Measurements from ENCODE around the gene C16orf92. TPM values are rescaled to one million over a fixed set of nuclear protein-coding genes. Genes with fewer than 3 reads are reported as not detected.
A peak's percentile ranks its signal among the peaks of the same experiment; 100 is the strongest.

The C16orf92 gene
- total and polyA plus RNA-seq, 2 of the 13 experiments (the other 11 are each of a cell fraction or from before 2014, with no cell fraction given): not detected

DNA sequence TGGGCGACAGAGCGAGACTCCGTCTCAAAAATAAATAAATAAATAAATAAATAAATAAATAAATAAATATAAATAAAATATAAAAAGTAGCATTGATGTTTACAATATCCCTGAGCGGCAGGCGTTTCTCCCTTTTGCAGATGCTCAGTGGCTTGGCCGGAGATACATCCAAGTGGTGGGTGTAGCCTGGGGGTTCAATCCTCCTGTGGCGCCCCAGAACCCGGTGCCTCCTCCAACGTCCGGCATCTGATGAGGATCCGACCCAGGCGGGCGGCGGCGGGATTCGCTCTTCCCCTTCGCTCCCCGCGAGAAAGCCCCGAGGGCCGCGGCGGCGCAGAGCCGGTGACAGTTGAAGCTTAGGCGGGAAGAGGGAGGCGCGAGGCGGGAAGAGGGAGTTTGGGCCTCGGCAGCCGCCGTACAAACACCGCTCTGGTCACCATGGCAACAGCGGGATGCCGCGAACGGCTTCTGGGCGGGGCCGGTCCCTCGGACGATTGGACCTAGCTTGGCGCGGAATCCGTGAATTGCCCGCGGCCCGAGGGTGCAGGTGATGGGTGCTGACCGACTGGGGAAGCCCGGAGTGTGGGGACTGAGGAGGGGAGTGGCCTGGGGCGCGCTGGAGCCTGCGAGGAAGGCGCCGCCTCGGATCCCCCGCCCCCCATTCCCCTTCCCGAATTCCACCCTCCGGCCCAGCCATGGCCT, 29.8 kb downstream of the C16orf92 start (continued):
- TF ChIP-seq, protein P1, sequence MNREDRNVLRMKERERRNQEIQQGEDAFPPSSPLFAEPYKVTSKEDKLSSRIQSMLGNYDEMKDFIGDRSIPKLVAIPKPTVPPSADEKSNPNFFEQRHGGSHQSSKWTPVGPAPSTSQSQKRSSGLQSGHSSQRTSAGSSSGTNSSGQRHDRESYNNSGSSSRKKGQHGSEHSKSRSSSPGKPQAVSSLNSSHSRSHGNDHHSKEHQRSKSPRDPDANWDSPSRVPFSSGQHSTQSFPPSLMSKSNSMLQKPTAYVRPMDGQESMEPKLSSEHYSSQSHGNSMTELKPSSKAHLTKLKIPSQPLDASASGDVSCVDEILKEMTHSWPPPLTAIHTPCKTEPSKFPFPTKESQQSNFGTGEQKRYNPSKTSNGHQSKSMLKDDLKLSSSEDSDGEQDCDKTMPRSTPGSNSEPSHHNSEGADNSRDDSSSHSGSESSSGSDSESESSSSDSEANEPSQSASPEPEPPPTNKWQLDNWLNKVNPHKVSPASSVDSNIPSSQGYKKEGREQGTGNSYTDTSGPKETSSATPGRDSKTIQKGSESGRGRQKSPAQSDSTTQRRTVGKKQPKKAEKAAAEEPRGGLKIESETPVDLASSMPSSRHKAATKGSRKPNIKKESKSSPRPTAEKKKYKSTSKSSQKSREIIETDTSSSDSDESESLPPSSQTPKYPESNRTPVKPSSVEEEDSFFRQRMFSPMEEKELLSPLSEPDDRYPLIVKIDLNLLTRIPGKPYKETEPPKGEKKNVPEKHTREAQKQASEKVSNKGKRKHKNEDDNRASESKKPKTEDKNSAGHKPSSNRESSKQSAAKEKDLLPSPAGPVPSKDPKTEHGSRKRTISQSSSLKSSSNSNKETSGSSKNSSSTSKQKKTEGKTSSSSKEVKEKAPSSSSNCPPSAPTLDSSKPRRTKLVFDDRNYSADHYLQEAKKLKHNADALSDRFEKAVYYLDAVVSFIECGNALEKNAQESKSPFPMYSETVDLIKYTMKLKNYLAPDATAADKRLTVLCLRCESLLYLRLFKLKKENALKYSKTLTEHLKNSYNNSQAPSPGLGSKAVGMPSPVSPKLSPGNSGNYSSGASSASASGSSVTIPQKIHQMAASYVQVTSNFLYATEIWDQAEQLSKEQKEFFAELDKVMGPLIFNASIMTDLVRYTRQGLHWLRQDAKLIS (CRISPR knock-in tag; IDR thresholded peaks at IDR 0.05): no peak
- TF ChIP-seq KLF16 (CRISPR knock-in tag; IDR thresholded peaks at IDR 0.05) (peak; percentile 95 to 97), RAD21 (CRISPR knock-in tag; IDR thresholded peaks at IDR 0.05) (peak; percentile 61; the same call in 1 of the 2 replicates), ZNF552 (CRISPR knock-in tag; IDR thresholded peaks at IDR 0.05; ENCODE audit: borderline replicate concordance) (peak; percentile 92; the same call in 1 of the 2 replicates), ZNF343 (CRISPR knock-in tag; IDR thresholded peaks at IDR 0.05) (peak; percentile 98), CREB1 (IDR thresholded peaks at IDR 0.05) (no peak), CREB1 (CRISPR knock-in tag; IDR thresholded peaks at IDR 0.05) (no peak), MED13 (CRISPR knock-in tag; IDR thresholded peaks at IDR 0.05) (peak; percentile 89; the same call in 1 of the 2 replicates), HNRNPK (IDR thresholded peaks at IDR 0.05; ENCODE audit: low read depth, low read length, poor library complexity, severe bottlenecking) (peak; percentile 97), ZNF207 (IDR thresholded peaks at IDR 0.05; ENCODE audit: borderline replicate concordance) (no peak), GATA4 (IDR thresholded peaks at IDR 0.05; ENCODE audit: borderline replicate concordance, low read depth) (no peak), MED1 (CRISPR knock-in tag; IDR thresholded peaks at IDR 0.05) (peak; percentile 76), PBX3 (CRISPR knock-in tag; IDR thresholded peaks at IDR 0.05; ENCODE audit: borderline replicate concordance) (no peak), TRIM24 (CRISPR knock-in tag; IDR thresholded peaks at IDR 0.05) (peak; percentile 94), ZNF891 (CRISPR knock-in tag; IDR thresholded peaks at IDR 0.05) (peak; percentile 98), ZFP36 (IDR thresholded peaks at IDR 0.05; ENCODE audit: borderline replicate concordance, low read depth, low read length, partially characterized antibody) (no peak), ZNF180 (CRISPR knock-in tag; IDR thresholded peaks at IDR 0.05; ENCODE audit: borderline replicate concordance, low read depth) (peak; percentile 74; the same call in 1 of the 2 replicates), CREM (IDR thresholded peaks at IDR 0.05) (no peak), CREM (CRISPR knock-in tag; IDR thresholded peaks at IDR 0.05) (no peak), NR2C2 (CRISPR knock-in tag; IDR thresholded peaks at IDR 0.05; ENCODE audit: borderline replicate concordance) (peak; percentile 52; the same call in 1 of the 2 replicates)
- TF ChIP-seq, protein P2, sequence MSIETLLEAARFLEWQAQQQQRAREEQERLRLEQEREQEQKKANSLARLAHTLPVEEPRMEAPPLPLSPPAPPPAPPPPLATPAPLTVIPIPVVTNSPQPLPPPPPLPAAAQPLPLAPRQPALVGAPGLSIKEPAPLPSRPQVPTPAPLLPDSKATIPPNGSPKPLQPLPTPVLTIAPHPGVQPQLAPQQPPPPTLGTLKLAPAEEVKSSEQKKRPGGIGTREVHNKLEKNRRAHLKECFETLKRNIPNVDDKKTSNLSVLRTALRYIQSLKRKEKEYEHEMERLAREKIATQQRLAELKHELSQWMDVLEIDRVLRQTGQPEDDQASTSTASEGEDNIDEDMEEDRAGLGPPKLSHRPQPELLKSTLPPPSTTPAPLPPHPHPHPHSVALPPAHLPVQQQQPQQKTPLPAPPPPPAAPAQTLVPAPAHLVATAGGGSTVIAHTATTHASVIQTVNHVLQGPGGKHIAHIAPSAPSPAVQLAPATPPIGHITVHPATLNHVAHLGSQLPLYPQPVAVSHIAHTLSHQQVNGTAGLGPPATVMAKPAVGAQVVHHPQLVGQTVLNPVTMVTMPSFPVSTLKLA (IDR thresholded peaks at IDR 0.05): 0 out of 2 replicates have a peak, but pooled peaks have one; percentile 20
- TF ChIP-seq, protein P3, sequence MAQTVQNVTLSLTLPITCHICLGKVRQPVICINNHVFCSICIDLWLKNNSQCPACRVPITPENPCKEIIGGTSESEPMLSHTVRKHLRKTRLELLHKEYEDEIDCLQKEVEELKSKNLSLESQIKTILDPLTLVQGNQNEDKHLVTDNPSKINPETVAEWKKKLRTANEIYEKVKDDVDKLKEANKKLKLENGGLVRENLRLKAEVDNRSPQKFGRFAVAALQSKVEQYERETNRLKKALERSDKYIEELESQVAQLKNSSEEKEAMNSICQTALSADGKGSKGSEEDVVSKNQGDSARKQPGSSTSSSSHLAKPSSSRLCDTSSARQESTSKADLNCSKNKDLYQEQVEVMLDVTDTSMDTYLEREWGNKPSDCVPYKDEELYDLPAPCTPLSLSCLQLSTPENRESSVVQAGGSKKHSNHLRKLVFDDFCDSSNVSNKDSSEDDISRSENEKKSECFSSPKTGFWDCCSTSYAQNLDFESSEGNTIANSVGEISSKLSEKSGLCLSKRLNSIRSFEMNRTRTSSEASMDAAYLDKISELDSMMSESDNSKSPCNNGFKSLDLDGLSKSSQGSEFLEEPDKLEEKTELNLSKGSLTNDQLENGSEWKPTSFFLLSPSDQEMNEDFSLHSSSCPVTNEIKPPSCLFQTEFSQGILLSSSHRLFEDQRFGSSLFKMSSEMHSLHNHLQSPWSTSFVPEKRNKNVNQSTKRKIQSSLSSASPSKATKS (CRISPR knock-in tag; IDR thresholded peaks at IDR 0.05): peak; percentile 66; the same call in 1 of the 2 replicates
